Erythroblast (primary cell): ENCODE measurements around the gene PCDH15.

Experiments used
- GATA1 ChIP-seq: IDR thresholded peaks from 2 replicates; pipeline ENCODE4 v1.6.1; 2011; ENCODE audit warnings: low read depth, mild to moderate bottlenecking, control low read depth, low read length, moderate library complexity
- POLR2A ChIP-seq: IDR thresholded peaks from 2 replicates; pipeline ENCODE4 v1.6.1; 2011; ENCODE audit warnings: mild to moderate bottlenecking, low read length

DNA sequence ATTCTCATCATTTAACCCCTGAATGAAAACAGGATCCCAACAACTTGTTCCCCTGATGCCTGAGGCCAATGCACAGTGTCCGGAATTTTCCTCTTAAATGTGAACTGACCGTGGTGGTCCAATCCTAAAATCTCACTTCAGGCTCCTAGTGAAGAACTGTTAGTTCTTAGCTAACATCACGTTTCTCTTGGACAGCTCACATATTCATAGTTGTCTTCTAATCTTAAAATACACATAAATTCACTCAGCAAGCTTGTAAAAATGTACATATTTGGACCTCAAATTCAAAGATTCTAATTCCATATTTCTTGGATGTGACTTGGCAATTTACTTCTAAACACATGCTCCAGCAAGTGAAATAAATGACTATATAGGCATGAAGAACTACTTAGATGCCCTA lies 297.2 kb downstream of the PCDH15 start:
- no peak for TF ChIP-seq POLR2A
- no peak for TF ChIP-seq GATA1
